Kidney (tissue), 14 donors: Measurements from ENCODE around the gene GJE1. TPM values are rescaled to one million over a fixed set of nuclear protein-coding genes. Genes with fewer than 3 reads are reported as not detected.

Source experiments
- DNase-seq, 5 donors: peaks; one replicate each; pipeline ENCODE4 v3.0.0-alpha.2; 2013 to 2020
- FAIRE-seq: peaks from 2 replicates; lab custom pipeline; 2012; peaks lifted over from hg19 to GRCh38; lab: Jason Lieb, UNC
- H3K27ac ChIP-seq, 2 donors: one replicate each; pipeline ENCODE4 v1.7.0; 2013; ENCODE audit warnings: low read depth in 2 of 2, low read length in 2 of 2, inconsistent platforms in 1 of 2
- H3K27me3 ChIP-seq: one replicate; pipeline ENCODE4 v1.7.1; 2013; ENCODE audit warnings: low read length, inconsistent platforms; ENCODE audit not compliant: control insufficient read depth, insufficient read depth
- H3K36me3 ChIP-seq, 3 donors: one replicate each; pipeline versions ENCODE4 v1.7.0 to v1.7.1; 2013; ENCODE audit warnings: low read length in 3 of 3, control low read depth in 1 of 3, inconsistent platforms in 1 of 3; ENCODE audit not compliant: insufficient read depth in 3 of 3, control insufficient read depth in 2 of 3
- H3K4me1 ChIP-seq, 3 donors: one replicate each; pipeline versions ENCODE4 v1.7.0 to v1.7.1; 2013; ENCODE audit warnings: low read length in 3 of 3, inconsistent platforms in 1 of 3, low read depth in 1 of 3; ENCODE audit not compliant: control insufficient read depth in 2 of 3, insufficient read depth in 2 of 3
- H3K4me3 ChIP-seq, 3 donors: one replicate each; pipeline versions ENCODE4 v1.7.0 to v1.8.1; 2013; ENCODE audit warnings: low read length in 3 of 3, control low read depth in 1 of 3, inconsistent platforms in 1 of 3
- H3K9ac ChIP-seq, 3 donors: one replicate each; pipeline versions ENCODE4 v1.7.0 to v1.7.1; 2013; ENCODE audit warnings: low read length in 3 of 3, control low read depth in 1 of 3, inconsistent platforms in 1 of 3
- H3K9me3 ChIP-seq, 3 donors: one replicate each; pipeline versions ENCODE4 v1.7.0 to v1.7.1; 2013; ENCODE audit warnings: low read length in 3 of 3, control low read depth in 1 of 3, inconsistent platforms in 1 of 3; ENCODE audit not compliant: control insufficient read depth in 2 of 3, insufficient read depth in 1 of 3
- CTCF ChIP-seq: IDR thresholded peaks from 3 replicates; pipeline ENCODE4 v1.5.1; 2012; ENCODE audit warnings: mild to moderate bottlenecking, moderate library complexity, borderline replicate concordance; ENCODE audit not compliant: insufficient read depth; ENCODE audit errors: extremely low read depth
- intact Hi-C: fragments of 100-400 bp; cut with DNase I; formaldehyde crosslinking; loops from one replicate; pipeline ENCODE4 v1.11.1; 2022
- polyA plus RNA-seq: library from polyadenylated mRNA; stranded (reverse); fragments of 350-450 nt; fragmentation: Illumina TruSeq; extraction: RNeasy Lipid Tissue Mini Kit (QIAGEN cat#74804); gene quantifications from one replicate; pipeline ENCODE4 v1.2.3, GENCODE V29; 2014; ENCODE audit warnings: low read depth, low replicate concordance; ENCODE audit not compliant: insufficient read depth
- total RNA-seq: library from RNA; stranded (reverse); fragmentation: NEBNext Ultra II Directional; extraction: Animal tissue kit (Norgen Biotek cat#: 25700); gene quantifications from one replicate; pipeline ENCODE4 v1.2.1, GENCODE V29; 2021
- donor health status: control.
- donor health status: control.
- donor health status: control.
- donor health status: control.
- donor health status: control.
- donor health status: DM: yes; HTN: yes; CAD: no.
- donor health status: Normal renal cell carcinoma (clear cell type).

Gene GJE1
- total and polyA plus RNA-seq, 2 donors from 2014 or later, result not detected

- Histone ChIP-seq H3K4me3 (no peak overlapping the region), H3K9me3 (no peaks in the 10 kb centered on the region), H3K4me1 (no peaks in the 10 kb centered on the region), H3K27me3 (no peaks in the 10 kb centered on the region), H3K9ac (no peak overlapping the region), H3K27ac (no peak overlapping the region), H3K36me3 (no peaks in the 10 kb centered on the region)
- FAIRE-seq (peak; percentile 82), DNase-seq (peak in 4 of 5 donors; percentile 67 to 84 (median 78))
- TF ChIP-seq CTCF, result peak; percentile 82
- intact Hi-C loops, result no loop called here
Measured at GRCh38 chr6:142112451-142113061, 20.2 kb upstream of the GJE1 start.

- TF ChIP-seq CTCF, result no peak
- FAIRE-seq (no peak), DNase-seq (no peak)
- Histone ChIP-seq H3K27ac (no peak overlapping the region), H3K4me1 (no peaks in the 10 kb centered on the region), H3K27me3 (no peaks in the 10 kb centered on the region), H3K4me3 (no peak overlapping the region), H3K9me3 (no peaks in the 10 kb centered on the region), H3K9ac (no peak overlapping the region), H3K36me3 (no peaks in the 10 kb centered on the region)
- intact Hi-C loops, result no loop called here
Measured at GRCh38 chr6:142117366-142117765, 15.4 kb upstream of the GJE1 start.

GRCh38 chr6:142118328-142118727 is 14.4 kb upstream of the GJE1 start:
- Histone ChIP-seq H3K27ac (no peak overlapping the region), H3K9ac (no peak overlapping the region), H3K36me3 (no peaks in the 10 kb centered on the region), H3K4me3 (no peak overlapping the region), H3K4me1 (no peaks in the 10 kb centered on the region), H3K27me3 (no peaks in the 10 kb centered on the region), H3K9me3 (no peaks in the 10 kb centered on the region)
- FAIRE-seq (no peak), DNase-seq (no peak)
- no peak for TF ChIP-seq CTCF
- intact Hi-C loops, result no loop called here

GRCh38 chr6:142118925-142119324 is 13.8 kb upstream of the GJE1 start:
- DNase-seq (no peak), FAIRE-seq (no peak)
- Histone ChIP-seq H3K9me3 (no peaks in the 10 kb centered on the region), H3K4me3 (no peak overlapping the region), H3K36me3 (no peaks in the 10 kb centered on the region), H3K4me1 (no peaks in the 10 kb centered on the region), H3K9ac (no peak overlapping the region), H3K27me3 (no peaks in the 10 kb centered on the region), H3K27ac (no peak overlapping the region)
- intact Hi-C loops, result no loop called here
- TF ChIP-seq CTCF, result no peak
